ES-I3 (cell line): ENCODE data around the gene FAM107B.

Source experiments
- H3K36me3 ChIP-seq: 2 replicates; pipeline ENCODE4 v1.6.1; 2013; ENCODE audit warnings: mild to moderate bottlenecking, low read length, control low read depth, moderate library complexity; ENCODE audit not compliant: insufficient read depth
- H3K4me1 ChIP-seq: 2 replicates; pipeline ENCODE4 v1.6.1; 2013; ENCODE audit warnings: mild to moderate bottlenecking, control low read depth, low read length; ENCODE audit not compliant: insufficient read depth
- H3K9ac ChIP-seq: 2 replicates; pipeline ENCODE4 v1.6.1; 2013; ENCODE audit warnings: low read depth, mild to moderate bottlenecking, low read length, moderate library complexity
- H3K9me3 ChIP-seq: 2 replicates; pipeline ENCODE4 v1.6.1; 2013; ENCODE audit warnings: mild to moderate bottlenecking, low read length, moderate library complexity; ENCODE audit not compliant: control insufficient read depth, insufficient read depth

Gene FAM107B

GRCh38 chr10:14612873-14613587, 161.7 kb downstream of the FAM107B start:
- H3K9ac ChIP-seq, result no peak overlapping the region
- H3K36me3 ChIP-seq, result no peaks in the 10 kb centered on the region
- H3K4me1 ChIP-seq, result no peaks in the 10 kb centered on the region

GRCh38 chr10:14611968-14612693, 162.6 kb downstream of the FAM107B start:
- Histone ChIP-seq H3K9me3 (no peaks in the 10 kb centered on the region), H3K36me3 (no peaks in the 10 kb centered on the region), H3K9ac (no peak overlapping the region), H3K4me1 (no peaks in the 10 kb centered on the region)

More at GRCh38 chr10:14612873-14613587, 161.7 kb downstream of the FAM107B start:
- no peaks in the 10 kb centered on the region for H3K9me3 ChIP-seq

- Histone ChIP-seq H3K9me3 (no peaks in the 10 kb centered on the region; the same call in 1 of the 2 replicates), H3K9ac (no peak overlapping the region), H3K4me1 (no peaks in the 10 kb centered on the region), H3K36me3 (no peaks in the 10 kb centered on the region)
Measured at GRCh38 chr10:14609178-14609577, 165.5 kb downstream of the FAM107B start.

GRCh38 chr10:14608381-14609001, 166.2 kb downstream of the FAM107B start:
- H3K36me3 ChIP-seq, result no peaks in the 10 kb centered on the region
- no peak overlapping the region for H3K9ac ChIP-seq
- no peaks in the 10 kb centered on the region; the same call in 1 of the 2 replicates for H3K9me3 ChIP-seq
- H3K4me1 ChIP-seq, result no peaks in the 10 kb centered on the region

- Histone ChIP-seq H3K9ac (no peak overlapping the region), H3K36me3 (no peaks in the 10 kb centered on the region), H3K9me3 (no peaks in the 10 kb centered on the region; the same call in 1 of the 2 replicates), H3K4me1 (peaks cover 12% of the 10 kb centered on the region)
Measured at GRCh38 chr10:14606633-14607032, 168.1 kb downstream of the FAM107B start.

GRCh38 chr10:14605231-14605925, 169.3 kb downstream of the FAM107B start:
- peak overlapping the region; percentile 63; the same call in 1 of the 2 replicates for H3K9ac ChIP-seq
- peaks cover 15% of the 10 kb centered on the region for H3K4me1 ChIP-seq
- H3K9me3 ChIP-seq, result no peaks in the 10 kb centered on the region; the same call in 1 of the 2 replicates
- no peaks in the 10 kb centered on the region for H3K36me3 ChIP-seq

- H3K9me3 ChIP-seq, result no peaks in the 10 kb centered on the region; the same call in 1 of the 2 replicates
- H3K36me3 ChIP-seq, result no peaks in the 10 kb centered on the region; the same call in 1 of the 2 replicates
- H3K9ac ChIP-seq, result peak overlapping the region; percentile 77; the same call in 1 of the 2 replicates
- peaks cover 15% of the 10 kb centered on the region for H3K4me1 ChIP-seq
Measured at GRCh38 chr10:14604181-14605142, 170.2 kb downstream of the FAM107B start.

GRCh38 chr10:14603534-14604102, 171.1 kb downstream of the FAM107B start:
- H3K36me3 ChIP-seq, result no peaks in the 10 kb centered on the region; the same call in 1 of the 2 replicates
- H3K9me3 ChIP-seq, result no peaks in the 10 kb centered on the region; the same call in 1 of the 2 replicates
- H3K4me1 ChIP-seq, result peaks cover 15% of the 10 kb centered on the region
- H3K9ac ChIP-seq, result peak overlapping the region; percentile 77

GRCh38 chr10:14602807-14603533, 171.7 kb downstream of the FAM107B start:
- peaks cover 15% of the 10 kb centered on the region for H3K4me1 ChIP-seq
- H3K36me3 ChIP-seq, result no peaks in the 10 kb centered on the region; the same call in 1 of the 2 replicates
- H3K9me3 ChIP-seq, result no peaks in the 10 kb centered on the region; the same call in 1 of the 2 replicates
- peak overlapping the region; percentile 77 for H3K9ac ChIP-seq

GRCh38 chr10:14601872-14602725, 172.6 kb downstream of the FAM107B start:
- 0 out of 2 replicates have a peak overlapping the region, but pooled peaks have one; percentile 3 for H3K9ac ChIP-seq

GRCh38 chr10:14601326-14601725, 173.4 kb downstream of the FAM107B start:
- Histone ChIP-seq H3K36me3 (no peaks in the 10 kb centered on the region; the same call in 1 of the 2 replicates), H3K4me1 (peaks cover 15% of the 10 kb centered on the region), H3K9ac (no peak overlapping the region), H3K9me3 (no peaks in the 10 kb centered on the region)

More at GRCh38 chr10:14601872-14602725, 172.6 kb downstream of the FAM107B start:
- Histone ChIP-seq H3K36me3 (no peaks in the 10 kb centered on the region; the same call in 1 of the 2 replicates), H3K9me3 (no peaks in the 10 kb centered on the region; the same call in 1 of the 2 replicates), H3K4me1 (peaks cover 15% of the 10 kb centered on the region)
